ENCODE results near the gene FCF1.
A peak's percentile ranks its signal among the peaks of the same experiment; 100 is the strongest.
"Not testable (repeated sequence)": the region's sequence is repeated elsewhere in the genome, so short reads cannot be mapped to it uniquely, and the experiment has no call there.

FCF1 gene

DNA sequence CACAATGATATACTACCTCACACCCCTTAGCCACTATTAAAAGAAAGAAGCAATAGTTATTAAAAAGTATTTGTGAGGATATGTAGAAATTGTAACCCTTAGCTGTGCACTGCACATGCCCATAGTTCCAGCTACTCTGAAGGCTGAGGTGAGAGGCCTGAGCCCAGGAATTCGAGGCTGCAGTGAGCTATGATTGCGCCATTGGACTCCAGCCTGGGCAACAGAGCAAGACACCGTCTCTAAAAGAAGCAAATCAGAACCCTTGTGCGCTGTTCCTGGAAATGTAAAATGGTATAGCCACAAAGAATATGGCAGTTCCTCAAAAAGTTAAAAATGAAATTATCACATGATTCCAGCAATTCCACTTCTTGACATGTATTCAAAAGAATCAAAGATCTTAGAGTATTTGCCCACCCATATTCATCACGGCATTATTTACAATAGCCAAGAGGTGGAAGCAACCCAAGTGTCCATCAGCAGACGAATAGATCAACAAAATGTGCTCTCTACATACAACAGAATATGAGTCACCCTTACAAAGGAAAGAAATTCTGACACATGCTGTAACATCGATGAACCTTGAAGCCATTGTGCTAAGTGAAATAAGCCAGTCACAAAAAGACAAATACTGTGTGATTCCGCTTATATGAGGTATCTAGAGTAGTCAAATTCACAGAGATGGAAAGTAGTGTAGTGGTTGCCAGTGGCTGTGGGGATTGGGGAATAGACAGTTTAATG lies 26.5 kb downstream of the FCF1 start:
- DNase-seq (ENCODE audit: low read depth, low spot score): no peak
- CTCF ChIA-PET: interaction anchor here (1.3 kb wide), 1 partner anchor 8 kb away, joined by 5 read pairs; no protein-coding TSS in a partner anchor
- TF ChIP-seq, protein P1, sequence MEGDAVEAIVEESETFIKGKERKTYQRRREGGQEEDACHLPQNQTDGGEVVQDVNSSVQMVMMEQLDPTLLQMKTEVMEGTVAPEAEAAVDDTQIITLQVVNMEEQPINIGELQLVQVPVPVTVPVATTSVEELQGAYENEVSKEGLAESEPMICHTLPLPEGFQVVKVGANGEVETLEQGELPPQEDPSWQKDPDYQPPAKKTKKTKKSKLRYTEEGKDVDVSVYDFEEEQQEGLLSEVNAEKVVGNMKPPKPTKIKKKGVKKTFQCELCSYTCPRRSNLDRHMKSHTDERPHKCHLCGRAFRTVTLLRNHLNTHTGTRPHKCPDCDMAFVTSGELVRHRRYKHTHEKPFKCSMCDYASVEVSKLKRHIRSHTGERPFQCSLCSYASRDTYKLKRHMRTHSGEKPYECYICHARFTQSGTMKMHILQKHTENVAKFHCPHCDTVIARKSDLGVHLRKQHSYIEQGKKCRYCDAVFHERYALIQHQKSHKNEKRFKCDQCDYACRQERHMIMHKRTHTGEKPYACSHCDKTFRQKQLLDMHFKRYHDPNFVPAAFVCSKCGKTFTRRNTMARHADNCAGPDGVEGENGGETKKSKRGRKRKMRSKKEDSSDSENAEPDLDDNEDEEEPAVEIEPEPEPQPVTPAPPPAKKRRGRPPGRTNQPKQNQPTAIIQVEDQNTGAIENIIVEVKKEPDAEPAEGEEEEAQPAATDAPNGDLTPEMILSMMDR (IDR thresholded peaks at IDR 0.05; ENCODE audit: insufficient read depth, low read length, missing control alignments): no peak
- H3K4me3 ChIP-seq (ENCODE audit: low read depth, low read length): no peak overlapping the region
- POLR2A ChIA-PET: no interaction called here

DNA sequence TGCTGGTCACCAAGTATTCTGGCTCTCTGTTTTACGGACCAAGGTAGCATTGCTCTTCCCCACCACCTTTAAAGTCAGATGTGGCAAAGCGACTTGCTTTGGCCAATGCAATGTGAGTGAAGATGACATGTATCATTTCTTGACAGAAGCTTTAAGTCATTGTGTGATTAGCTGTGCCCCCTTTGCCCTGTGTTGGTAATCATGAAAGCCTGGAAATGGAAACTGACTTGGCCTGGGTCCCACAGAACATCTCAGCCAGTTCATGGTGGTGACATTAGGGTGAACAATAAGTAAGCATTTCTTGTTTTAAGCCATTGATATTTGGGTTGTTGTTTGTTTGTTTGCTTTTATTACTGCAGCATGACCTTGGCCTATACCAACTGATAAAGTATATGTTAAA lies 34.3 kb downstream of the FCF1 start:
- no peak overlapping the region for H3K4me3 ChIP-seq (ENCODE audit: low read depth, low read length)
- POLR2A ChIA-PET: no interaction called here
- no peak for DNase-seq (ENCODE audit: low read depth, low spot score)
- TF ChIP-seq, protein P1 (IDR thresholded peaks at IDR 0.05; ENCODE audit: insufficient read depth, low read length, missing control alignments): no peak
- CTCF ChIA-PET: no interaction called here

DNA sequence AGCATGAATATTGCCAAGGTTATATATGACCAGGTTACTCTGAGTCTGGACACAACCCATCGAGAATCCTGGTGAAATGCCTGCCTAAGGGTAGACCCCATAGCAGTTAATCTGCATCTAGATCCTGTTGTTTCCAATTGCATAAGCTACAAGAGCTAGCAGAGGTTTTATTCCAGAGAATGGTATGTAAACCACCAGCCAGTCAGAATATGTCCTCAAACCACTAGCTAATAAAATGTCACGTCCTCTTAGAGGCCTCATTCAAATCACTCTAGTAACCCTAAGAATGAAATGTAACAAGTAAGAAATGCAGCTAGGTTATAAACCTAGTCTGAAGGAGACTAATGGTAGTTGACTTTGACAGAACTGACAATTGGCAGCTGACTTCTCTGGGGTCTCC lies 41.2 kb downstream of the FCF1 start:
- TF ChIP-seq, protein P1 (IDR thresholded peaks at IDR 0.05; ENCODE audit: insufficient read depth, low read length, missing control alignments): no peak
- no peak overlapping the region for H3K4me3 ChIP-seq (ENCODE audit: low read depth, low read length)
- peak; percentile 40 for DNase-seq (ENCODE audit: low read depth, low spot score)
- ChIA-PET POLR2A (no interaction called here), CTCF (interaction anchor here (1.3 to 2.6 kb wide), 4 partner anchors 9 to 145 kb away, joined by 3 to 16 read pairs (median 5); partner anchors contain the start of genes LTBP2 and YLPM1)

DNA sequence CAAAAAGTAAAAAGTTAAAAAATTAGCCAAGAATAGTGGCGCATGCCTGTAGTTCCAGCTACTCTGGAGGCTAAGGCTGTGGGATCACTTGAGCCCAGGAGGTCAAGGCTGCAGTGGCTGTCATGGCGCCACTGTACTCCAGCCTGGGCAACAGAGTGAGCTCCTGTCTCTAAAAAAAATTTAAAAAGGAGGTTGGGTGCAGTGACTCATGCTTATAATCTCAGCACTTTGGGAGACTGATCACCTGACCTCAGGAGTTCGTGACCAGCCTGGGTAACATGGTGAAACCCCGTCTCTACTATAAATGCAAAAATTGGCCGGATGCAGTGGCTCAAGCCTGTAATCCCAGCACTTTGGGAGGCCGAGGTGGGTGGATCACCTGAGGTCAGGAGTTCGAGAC lies 42.0 kb downstream of the FCF1 start:
- ChIA-PET CTCF (interaction anchor here (1.3 to 1.9 kb wide), 3 partner anchors 24 to 145 kb away, joined by 3 to 6 read pairs (median 4); partner anchors contain the start of gene LTBP2), POLR2A (no interaction called here)
- no peak overlapping the region for H3K4me3 ChIP-seq (ENCODE audit: low read depth, low read length)
- TF ChIP-seq, protein P1 (IDR thresholded peaks at IDR 0.05; ENCODE audit: insufficient read depth, low read length, missing control alignments): no peak
- no peak for DNase-seq (ENCODE audit: low read depth, low spot score)

DNA sequence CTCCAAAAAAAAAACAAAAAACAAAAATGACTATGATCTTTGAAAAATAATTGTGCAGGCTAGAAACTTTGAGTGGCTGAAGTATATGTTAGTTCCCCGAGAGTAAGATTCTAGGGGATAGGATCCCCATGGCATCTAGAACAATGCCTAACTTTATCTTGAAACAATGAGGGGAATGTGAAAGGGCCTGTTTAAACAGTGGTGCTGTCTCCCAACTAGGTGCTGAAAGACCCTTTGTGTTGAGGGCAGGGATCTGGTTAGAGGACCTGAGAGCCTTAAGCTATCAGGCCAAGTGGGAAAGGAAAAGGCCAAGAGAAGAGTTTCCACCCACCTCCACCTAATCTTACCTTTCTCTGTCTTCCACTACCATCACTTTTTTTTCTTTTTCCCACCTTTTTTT lies 43.4 kb downstream of the FCF1 start:
- TF ChIP-seq, protein P1 (IDR thresholded peaks at IDR 0.05; ENCODE audit: insufficient read depth, low read length, missing control alignments): no peak
- ChIA-PET CTCF (interaction anchor here (1.4 to 1.7 kb wide), 2 partner anchors 36 to 147 kb away, joined by 3 to 4 read pairs; no protein-coding TSS in a partner anchor), POLR2A (no interaction called here)
- no peak overlapping the region for H3K4me3 ChIP-seq (ENCODE audit: low read depth, low read length)
- DNase-seq (ENCODE audit: low read depth, low spot score): no peak

DNA sequence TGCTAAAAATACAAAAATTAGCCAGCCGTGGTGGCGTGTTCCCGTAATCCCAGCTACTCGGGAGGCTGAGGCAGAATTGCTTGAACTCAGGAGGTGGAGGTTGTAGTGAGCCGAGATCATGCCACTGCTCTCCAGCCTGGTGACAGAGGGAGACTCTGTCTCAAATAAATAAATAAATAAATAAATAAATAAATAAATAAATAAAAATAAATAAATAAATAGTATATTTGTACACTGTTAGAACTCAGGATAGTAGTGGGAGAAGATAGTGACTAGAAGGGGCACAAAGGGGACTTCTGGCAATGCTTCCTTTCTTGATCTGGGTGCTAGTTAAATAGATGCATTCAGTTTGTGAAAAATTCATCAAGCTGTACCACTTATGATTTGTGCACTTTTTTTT lies 45.6 kb downstream of the FCF1 start:
- POLR2A ChIA-PET; CTCF ChIA-PET; DNase-seq (ENCODE audit: low read depth, low spot score); H3K4me3 ChIP-seq (ENCODE audit: low read depth, low read length): not testable (repeated sequence)
